GM21619 (cell line): Measurements from ENCODE around the gene ZC3H18.

ENCODE experiments used
- ATAC-seq: cut with Tn5 transposase; IDR thresholded peaks from one replicate; pipeline ENCODE4 v1.9.1; 2021; ENCODE audit not compliant: unreplicated experiment

ZC3H18 gene

GRCh38 chr16:88636488-88637265 lies 66.5 kb downstream of the ZC3H18 start:
- ATAC-seq = no peak

DNA sequence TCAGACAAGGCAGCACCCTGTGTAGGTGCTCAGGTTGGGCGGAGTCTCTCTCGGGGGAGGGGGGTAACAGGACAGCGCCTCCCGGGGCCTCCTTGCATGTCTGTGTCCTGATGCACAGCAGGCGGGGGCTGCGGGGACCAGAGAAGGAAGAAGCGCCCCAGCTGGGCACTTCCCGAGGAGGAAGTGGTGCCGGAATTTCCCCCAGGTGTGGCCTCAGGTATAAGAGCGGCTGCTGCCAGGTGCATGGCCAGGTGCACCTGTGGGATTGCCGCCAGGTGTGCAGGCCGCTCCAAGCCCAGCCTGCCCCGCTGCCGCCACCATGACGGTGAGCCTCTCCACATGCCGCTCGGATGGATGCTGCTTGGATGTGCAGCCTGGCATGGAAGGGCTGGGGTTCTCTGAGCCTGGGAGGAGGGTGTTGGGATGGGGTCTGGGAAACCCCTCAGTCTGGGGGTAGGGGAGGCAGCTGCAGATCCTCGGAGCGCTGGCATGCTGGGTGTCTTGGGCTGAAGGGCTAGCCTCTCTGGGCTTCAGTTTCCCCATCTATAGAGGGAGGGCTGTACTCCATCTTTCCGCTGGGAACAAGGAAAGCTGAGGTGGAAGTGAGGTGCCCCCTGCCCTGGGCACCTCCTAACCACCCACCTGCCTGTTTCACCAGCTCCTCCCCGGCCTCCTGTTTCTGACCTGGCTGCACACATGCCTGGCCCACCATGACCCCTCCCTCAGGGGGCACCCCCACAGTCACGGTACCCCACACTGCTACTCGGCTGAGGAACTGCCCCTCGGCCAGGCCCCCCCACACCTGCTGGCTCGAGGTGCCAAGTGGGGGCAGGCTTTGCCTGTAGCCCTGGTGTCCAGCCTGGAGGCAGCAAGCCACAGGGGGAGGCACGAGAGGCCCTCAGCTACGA lies 68.4 kb downstream of the ZC3H18 start, which contains the start of gene IL17C:
IL17C (plus strand) TSS at position 250 of the 908 bp plus-strand sequence; CDS start at position 320, 70 bp downstream.
- ATAC-seq = no peak

DNA sequence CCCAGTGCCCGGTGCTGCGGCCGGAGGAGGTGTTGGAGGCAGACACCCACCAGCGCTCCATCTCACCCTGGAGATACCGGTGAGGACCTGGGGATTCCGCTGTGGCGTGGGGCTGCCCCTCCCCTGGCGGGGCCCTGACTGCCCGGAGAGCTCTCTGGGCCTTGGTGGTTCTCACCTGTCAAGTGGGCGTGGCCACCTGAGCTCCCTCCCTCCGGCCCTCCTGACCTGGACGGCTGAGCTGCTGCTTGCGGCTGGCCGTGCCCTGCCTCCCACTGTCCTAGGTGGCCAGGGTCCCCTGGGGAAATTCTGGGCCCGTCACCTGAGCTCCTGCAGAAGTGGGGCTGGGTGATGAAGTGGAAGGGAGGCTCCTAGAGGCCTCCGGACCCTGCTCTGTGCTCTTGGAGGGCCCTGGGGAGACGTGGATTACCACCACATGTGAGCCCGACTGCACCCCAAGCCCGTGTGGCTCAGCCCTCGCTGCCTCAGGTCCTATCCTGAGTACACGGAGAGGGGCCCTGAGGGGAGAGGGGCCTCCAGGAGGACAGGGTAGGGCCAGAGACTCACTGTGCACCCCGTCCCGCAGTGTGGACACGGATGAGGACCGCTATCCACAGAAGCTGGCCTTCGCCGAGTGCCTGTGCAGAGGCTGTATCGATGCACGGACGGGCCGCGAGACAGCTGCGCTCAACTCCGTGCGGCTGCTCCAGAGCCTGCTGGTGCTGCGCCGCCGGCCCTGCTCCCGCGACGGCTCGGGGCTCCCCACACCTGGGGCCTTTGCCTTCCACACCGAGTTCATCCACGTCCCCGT lies 69.2 kb downstream of the ZC3H18 start:
- no peak for ATAC-seq

- no peak for ATAC-seq
Measured at GRCh38 chr16:88640039-88640495, 69.9 kb downstream of the ZC3H18 start.

GRCh38 chr16:88640498-88641247 lies 70.5 kb downstream of the ZC3H18 start:
- ATAC-seq = no peak

- ATAC-seq = no peak
Measured at GRCh38 chr16:88642881-88643643, 72.9 kb downstream of the ZC3H18 start.

GRCh38 chr16:88643644-88643932 lies 73.4 kb downstream of the ZC3H18 start:
- no peak for ATAC-seq

GRCh38 chr16:88645455-88645854 lies 75.3 kb downstream of the ZC3H18 start:
- no peak for ATAC-seq

GRCh38 chr16:88645941-88646340 lies 75.7 kb downstream of the ZC3H18 start:
- no peak for ATAC-seq

GRCh38 chr16:88646345-88647034 lies 76.3 kb downstream of the ZC3H18 start:
- no peak for ATAC-seq

GRCh38 chr16:88647178-88648070 lies 77.2 kb downstream of the ZC3H18 start:
- ATAC-seq = no peak

- ATAC-seq = no peak
Measured at GRCh38 chr16:88649195-88649923, 79.2 kb downstream of the ZC3H18 start.

DNA sequence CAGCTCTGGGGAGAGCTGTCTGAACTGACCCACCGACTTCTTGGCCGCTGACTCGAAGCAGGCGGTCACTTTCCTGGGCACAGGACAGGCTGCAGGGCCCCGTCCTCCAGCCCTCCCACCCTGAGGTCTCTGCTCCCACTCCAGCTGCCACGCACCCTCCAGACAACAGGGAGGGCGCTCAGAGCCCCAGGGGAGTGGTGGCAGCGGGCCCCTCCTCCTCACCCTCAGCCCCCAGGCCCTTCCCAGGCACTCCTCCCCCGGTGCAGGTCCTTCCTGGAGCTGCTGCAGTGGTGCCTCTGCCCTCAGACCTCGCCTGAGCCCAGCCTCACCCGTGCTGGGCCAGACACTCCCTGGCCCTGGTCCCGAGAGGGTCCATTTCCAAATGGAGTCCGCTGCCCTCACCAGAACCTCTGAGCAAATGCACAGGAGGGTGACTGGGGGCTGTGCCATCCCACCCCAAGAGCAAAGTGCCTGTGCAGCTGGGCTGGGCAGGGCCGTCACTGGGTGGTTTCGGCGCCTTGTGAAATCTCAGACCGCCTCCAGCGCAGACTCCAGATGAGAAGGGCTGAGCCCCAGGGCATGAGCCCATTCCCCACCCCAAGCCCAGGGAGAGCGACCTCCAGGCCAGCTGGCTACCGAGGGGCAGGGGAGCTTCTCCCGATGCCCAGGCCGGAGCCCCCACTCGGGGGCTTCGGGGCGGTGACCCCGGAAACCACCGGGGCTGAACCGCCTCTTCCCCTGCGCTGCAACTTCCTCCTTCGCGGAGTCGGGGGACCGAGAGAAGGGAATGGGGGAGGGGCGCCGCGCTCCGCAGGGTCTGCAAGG lies 79.9 kb downstream of the ZC3H18 start:
- ATAC-seq = peak; percentile 9

GRCh38 chr16:88650749-88651275 lies 80.6 kb downstream of the ZC3H18 start, which contains the start of gene CYBA:
Gene CYBA, minus strand, starts transcription at chr16:88651053. Its CDS starts 40 bp downstream, at chr16:88651013.
- ATAC-seq = peak; percentile 52

DNA sequence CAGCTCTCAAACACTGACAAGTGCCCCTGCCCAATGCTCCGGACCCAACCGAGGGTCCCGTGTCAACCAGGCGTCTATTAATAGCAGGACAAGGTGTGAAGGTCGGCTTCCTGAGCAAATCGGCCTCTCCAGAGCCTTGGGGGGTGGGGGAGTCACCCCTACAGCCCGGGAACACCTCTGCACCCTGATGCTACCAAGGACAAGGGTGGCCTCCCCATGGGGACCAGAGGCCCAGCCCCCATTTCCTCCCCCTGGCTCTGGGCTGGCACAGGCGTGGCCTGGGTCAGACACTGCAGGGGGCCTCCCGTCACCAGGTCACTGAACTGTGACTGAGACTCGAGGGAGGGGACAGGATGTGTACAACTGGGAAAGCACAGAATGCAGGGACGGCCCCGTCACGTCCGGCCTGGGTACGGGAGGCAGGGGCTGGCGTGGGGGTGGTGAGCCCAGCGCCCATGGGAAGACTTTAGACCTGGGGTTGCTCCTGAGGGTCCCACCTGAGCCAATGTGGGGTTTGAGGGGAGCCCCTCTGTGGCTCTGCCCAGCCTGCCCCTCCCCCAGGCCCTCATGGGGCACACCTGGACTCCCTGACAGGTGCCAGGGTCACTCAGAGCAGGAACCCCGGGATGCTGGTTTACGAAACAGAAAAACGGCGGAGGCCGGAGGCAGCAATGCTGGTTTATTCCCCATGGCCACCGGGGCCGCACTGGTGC lies 81.2 kb downstream of the ZC3H18 start:
- peak; percentile 73 for ATAC-seq
